Muscle of back (tissue), 11 donors: ENCODE results near the gene TMED10. TPM values are rescaled to one million over a fixed set of nuclear protein-coding genes. Genes with fewer than 3 reads are reported as not detected.
"Not testable (repeated sequence)": the region's sequence is repeated elsewhere in the genome, so short reads cannot be mapped to it uniquely, and the experiment has no call there.

Experiments
- DNase-seq, 3 donors: peaks; one replicate each; pipeline versions ENCODE4 v3.0.0 to v3.0.0-alpha.2; 2013
- polyA plus RNA-seq, 10 donors: library from polyadenylated mRNA; unstranded; fragments of 120-200 nt; gene quantifications; one replicate each; pipeline ENCODE4 v1.2.1, GENCODE V29; 2013; ENCODE audit not compliant: insufficient read length in 10 of 10

Gene TMED10
- polyA plus RNA-seq, 10 donors: 119 to 152 (median 133) TPM

- no peak for DNase-seq
Measured at GRCh38 chr14:75163677-75164076, 12.7 kb downstream of the TMED10 start.

- DNase-seq: no peak
Measured at GRCh38 chr14:75162631-75163030, 13.8 kb downstream of the TMED10 start.

- DNase-seq: no peak
Measured at GRCh38 chr14:75158843-75159614, 17.4 kb downstream of the TMED10 start.

GRCh38 chr14:75156901-75157300, 19.5 kb downstream of the TMED10 start:
- DNase-seq: no peak

- DNase-seq: no peak
Measured at GRCh38 chr14:75156111-75156510, 20.3 kb downstream of the TMED10 start.

- no peak for DNase-seq
Measured at GRCh38 chr14:75155169-75155568, 21.2 kb downstream of the TMED10 start.

- DNase-seq: no peak
Measured at GRCh38 chr14:75153295-75153694, 23.1 kb downstream of the TMED10 start.

GRCh38 chr14:75151851-75152250, 24.6 kb downstream of the TMED10 start:
- DNase-seq: no peak

- not testable (repeated sequence) for DNase-seq
Measured at GRCh38 chr14:75150637-75151036, 25.8 kb downstream of the TMED10 start.

GRCh38 chr14:75150150-75150549, 26.3 kb downstream of the TMED10 start:
- no peak for DNase-seq

- peak in 1 of 3 donors; percentile 48 for DNase-seq
Measured at GRCh38 chr14:75147423-75148071, 28.9 kb downstream of the TMED10 start.

- DNase-seq: peak in 1 of 3 donors; percentile 33
Measured at GRCh38 chr14:75144944-75145343, 31.5 kb downstream of the TMED10 start.

- no peak for DNase-seq
Measured at GRCh38 chr14:75143761-75144527, 32.5 kb downstream of the TMED10 start.

GRCh38 chr14:75142494-75142893, 33.9 kb downstream of the TMED10 start:
- DNase-seq: no peak

- peak in 1 of 3 donors; percentile 31 for DNase-seq
Measured at GRCh38 chr14:75141967-75142366, 34.4 kb downstream of the TMED10 start.

GRCh38 chr14:75141062-75141461, 35.4 kb downstream of the TMED10 start:
- no peak for DNase-seq

- no peak for DNase-seq
Measured at GRCh38 chr14:75140620-75141019, 35.8 kb downstream of the TMED10 start.

GRCh38 chr14:75139185-75139584, 37.2 kb downstream of the TMED10 start:
- DNase-seq: no peak

GRCh38 chr14:75138492-75138891, 37.9 kb downstream of the TMED10 start:
- no peak for DNase-seq

GRCh38 chr14:75134644-75135043, 41.8 kb downstream of the TMED10 start:
- no peak for DNase-seq

- DNase-seq: no peak
Measured at GRCh38 chr14:75133597-75133996, 42.8 kb downstream of the TMED10 start.

GRCh38 chr14:75132382-75133086, 43.9 kb downstream of the TMED10 start:
- peak; percentile 71 to 87 (median 80) for DNase-seq
